Muscle of leg (tissue), 16 donors: ENCODE measurements around the gene TAS2R3. TPM values are rescaled to one million over a fixed set of nuclear protein-coding genes. Genes with fewer than 3 reads are reported as not detected.

ENCODE experiments used
- DNase-seq: peaks from one replicate; pipeline ENCODE4 v3.0.0; 2013
- H3K27ac ChIP-seq: one replicate; pipeline ENCODE4 v1.5.1; 2013; ENCODE audit warnings: mild to moderate bottlenecking, low read length, control low read depth
- H3K27me3 ChIP-seq: one replicate; pipeline ENCODE4 v1.6.1; 2013; ENCODE audit warnings: low read length; ENCODE audit not compliant: control insufficient read depth, insufficient read depth
- H3K36me3 ChIP-seq: one replicate; pipeline ENCODE4 v1.6.1; 2013; ENCODE audit warnings: low read length; ENCODE audit not compliant: control insufficient read depth, insufficient read depth
- H3K4me1 ChIP-seq: one replicate; pipeline ENCODE4 v1.6.1; 2013; ENCODE audit warnings: low read length; ENCODE audit not compliant: control insufficient read depth, insufficient read depth
- H3K4me3 ChIP-seq: one replicate; pipeline ENCODE4 v1.5.1; 2013; ENCODE audit warnings: low read length, control low read depth
- H3K9me3 ChIP-seq: replicated peaks from 2 replicates; pipeline ENCODE4 v1.6.1; 2013; ENCODE audit warnings: low read depth, low read length; ENCODE audit not compliant: control insufficient read depth
- WGBS: methylation state at CpG from one replicate; pipeline ENCODE4 v1.1.5; 2013; ENCODE audit warnings: missing lambda C conversion rate; ENCODE audit not compliant: insufficient coverage; 5-methylcytosine and 5-hydroxymethylcytosine counted together
- long read RNA-seq, 11 donors: transcript quantifications; one replicate each; lab custom pipeline, GENCODE V29; 2026
- polyA plus RNA-seq, 8 donors: library from polyadenylated mRNA; unstranded; fragments of 120-200 nt; gene quantifications; one replicate each; pipeline versions ENCODE4 v1.2.1 to v1.2.3, GENCODE V29; 2013; ENCODE audit warnings: inconsistent platforms in 1 of 8, low replicate concordance in 1 of 8; ENCODE audit not compliant: insufficient read length in 8 of 8, insufficient read depth in 1 of 8
- total RNA-seq: library from RNA; stranded (reverse); fragments of 120-200 nt; gene quantifications from one replicate; pipeline ENCODE4 v1.2.4, GENCODE V29; 2013

The TAS2R3 gene, protein sequence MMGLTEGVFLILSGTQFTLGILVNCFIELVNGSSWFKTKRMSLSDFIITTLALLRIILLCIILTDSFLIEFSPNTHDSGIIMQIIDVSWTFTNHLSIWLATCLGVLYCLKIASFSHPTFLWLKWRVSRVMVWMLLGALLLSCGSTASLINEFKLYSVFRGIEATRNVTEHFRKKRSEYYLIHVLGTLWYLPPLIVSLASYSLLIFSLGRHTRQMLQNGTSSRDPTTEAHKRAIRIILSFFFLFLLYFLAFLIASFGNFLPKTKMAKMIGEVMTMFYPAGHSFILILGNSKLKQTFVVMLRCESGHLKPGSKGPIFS
- total RNA-seq (1.5 TPM), polyA plus RNA-seq (under 1 TPM in 7 of 8 donors, not detected in 1; 0.12 to 0.65 (median 0.36) TPM)
- long read RNA-seq, donor 1 = 0 reads
- long read RNA-seq, donor 2 = 0 reads
- long read RNA-seq, donor 3 = 0 reads
- long read RNA-seq, donor 4 = 0 reads
- long read RNA-seq, donor 5 = 0 reads
- long read RNA-seq, donor 6 = 0 reads
- long read RNA-seq, donor 7 = 0 reads
- long read RNA-seq, donor 8 = 0 reads
- long read RNA-seq, donor 9 = 0 reads
- long read RNA-seq, donor 10 = 0 reads
- long read RNA-seq, donor 11 = 0 reads

DNA sequence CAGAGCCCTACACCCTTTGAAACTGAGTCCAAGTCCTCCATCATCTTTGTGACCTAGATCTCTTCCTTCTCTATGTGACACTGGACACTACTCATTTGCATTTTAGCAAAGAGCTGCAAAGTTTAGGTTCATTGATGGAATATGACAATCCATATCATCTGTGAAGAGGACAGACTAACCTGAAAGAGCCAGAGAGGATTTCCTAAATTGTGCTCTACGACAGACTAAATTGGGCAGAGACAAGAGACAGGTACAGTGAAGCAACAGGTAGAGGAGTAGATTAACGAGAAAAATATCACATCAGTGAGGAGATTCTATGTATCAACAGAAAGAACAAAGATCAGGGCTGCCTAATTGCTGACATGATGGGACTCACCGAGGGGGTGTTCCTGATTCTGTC lies at the start of gene TAS2R3:
TSS of gene TAS2R3 (plus strand) at position 301 of the 400 bp plus-strand sequence. CDS start at position 363, 62 bp downstream.
- H3K36me3 ChIP-seq = peaks cover 31% of the 10 kb centered on the region
- 100% methylated on average over 3 of the region's 3 CpGs for WGBS
- no peaks in the 10 kb centered on the region for H3K27me3 ChIP-seq
- no peak within 1 kb of the TSS for H3K27ac ChIP-seq
- no peaks in the 10 kb centered on the region for H3K9me3 ChIP-seq
- no peaks in the 10 kb centered on the region for H3K4me1 ChIP-seq
- H3K4me3 ChIP-seq = no peak within 1 kb of the TSS
- no peak for DNase-seq

DNA sequence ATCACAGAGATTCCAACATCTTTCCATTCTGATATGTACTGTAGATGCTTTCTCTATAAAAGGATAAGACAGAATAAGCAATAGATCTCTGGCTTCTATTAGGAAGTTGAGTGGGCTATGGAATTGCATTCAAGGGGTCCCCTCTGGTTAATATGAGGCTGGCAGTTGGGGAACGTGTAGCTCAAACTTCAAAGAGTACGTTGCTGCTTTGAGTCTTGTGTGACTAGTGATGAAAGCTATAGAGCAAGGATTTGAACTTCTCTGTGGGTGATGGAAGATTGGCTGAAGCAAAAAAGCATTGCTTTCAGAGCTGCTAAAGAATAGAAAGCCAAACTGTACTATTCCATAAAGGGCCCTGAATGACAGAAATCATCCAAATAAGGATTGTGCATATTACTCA lies 49.3 kb upstream of the TAS2R3 start:
- DNase-seq = no peak
- 47% methylated on average over 2 of the region's 2 CpGs for WGBS
- no peak overlapping the region for H3K27ac ChIP-seq

DNA sequence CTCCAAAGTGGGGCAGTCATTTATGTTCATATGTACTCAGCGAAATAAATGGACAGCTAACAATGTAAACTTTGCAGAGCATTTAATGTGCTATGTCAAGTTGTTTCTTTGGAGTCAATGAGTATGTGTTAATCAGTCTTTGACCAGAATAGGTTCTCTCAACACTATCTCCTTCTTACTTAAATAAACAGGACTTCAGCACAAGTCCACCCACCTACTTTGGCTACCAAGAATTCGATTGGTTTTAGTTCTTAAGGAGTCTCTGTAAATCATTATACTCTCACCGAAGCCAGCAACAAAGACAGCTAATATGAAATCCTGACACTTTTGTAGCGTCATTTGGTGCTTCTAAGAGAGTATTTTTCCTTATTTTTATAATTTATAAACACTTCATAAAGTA lies 48.9 kb upstream of the TAS2R3 start:
- no peaks in the 10 kb centered on the region for H3K36me3 ChIP-seq
- WGBS = no CpG with 5 or more reads among the region's 4 CpGs
- no peaks in the 10 kb centered on the region for H3K27me3 ChIP-seq
- H3K27ac ChIP-seq = no peak overlapping the region
- no peak overlapping the region for H3K4me3 ChIP-seq
- no peak for DNase-seq
- H3K9me3 ChIP-seq = no peaks in the 10 kb centered on the region
- H3K4me1 ChIP-seq = no peaks in the 10 kb centered on the region

More for the DNA sequence above, 49.3 kb upstream of the TAS2R3 start:
- H3K9me3 ChIP-seq = no peaks in the 10 kb centered on the region
- H3K36me3 ChIP-seq = no peaks in the 10 kb centered on the region
- H3K4me3 ChIP-seq = no peak overlapping the region
- H3K4me1 ChIP-seq = no peaks in the 10 kb centered on the region
- H3K27me3 ChIP-seq = no peaks in the 10 kb centered on the region

DNA sequence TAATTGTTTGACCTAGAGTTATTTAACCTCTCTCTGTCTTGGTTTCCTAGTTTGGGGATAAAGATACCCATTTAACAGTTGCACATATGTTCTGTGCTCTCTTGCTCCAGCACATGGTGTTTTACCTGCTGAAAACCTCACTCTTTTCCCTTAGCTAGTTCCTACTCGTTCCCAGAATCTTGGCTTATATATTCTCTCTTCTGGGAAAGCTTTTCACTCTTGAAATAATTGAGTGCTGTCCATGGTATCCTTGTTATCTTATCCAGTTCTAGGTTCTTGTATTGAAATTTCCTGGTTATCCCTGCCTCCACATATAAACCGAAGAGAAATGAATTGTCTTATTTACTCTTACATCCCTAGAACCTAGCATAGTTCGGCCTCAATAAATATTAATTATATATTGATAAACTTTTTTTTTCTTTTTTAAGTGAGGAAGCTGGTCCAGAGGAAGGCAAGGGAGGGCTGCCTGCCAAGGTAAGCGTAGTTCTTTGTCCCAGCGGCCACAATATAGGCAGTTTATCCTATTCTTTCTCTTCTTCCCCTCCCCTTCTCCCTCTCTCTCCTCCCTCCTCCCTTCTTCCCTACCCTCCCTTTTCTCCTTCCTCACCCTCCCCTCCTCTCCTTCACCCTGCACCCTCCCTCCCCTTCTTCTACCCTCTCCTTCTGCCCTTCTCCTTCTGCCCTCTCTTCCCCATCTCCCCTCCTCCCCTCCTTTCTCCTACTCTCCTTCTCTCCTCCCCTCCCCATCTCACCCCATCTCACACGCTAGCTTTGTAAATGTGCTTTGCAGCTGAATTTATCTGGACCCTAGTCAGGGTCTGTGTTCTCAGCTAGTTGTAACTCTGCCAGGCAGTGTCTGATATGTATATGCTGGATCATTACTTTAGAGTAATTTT lies 47.9 kb upstream of the TAS2R3 start:
- H3K4me3 ChIP-seq = no peak overlapping the region
- no peak overlapping the region for H3K27ac ChIP-seq
- H3K4me1 ChIP-seq = no peaks in the 10 kb centered on the region
- 40% methylated on average over 3 of the region's 6 CpGs for WGBS
- no peaks in the 10 kb centered on the region for H3K36me3 ChIP-seq
- no peaks in the 10 kb centered on the region for H3K9me3 ChIP-seq
- DNase-seq = no peak
- no peaks in the 10 kb centered on the region for H3K27me3 ChIP-seq

DNA sequence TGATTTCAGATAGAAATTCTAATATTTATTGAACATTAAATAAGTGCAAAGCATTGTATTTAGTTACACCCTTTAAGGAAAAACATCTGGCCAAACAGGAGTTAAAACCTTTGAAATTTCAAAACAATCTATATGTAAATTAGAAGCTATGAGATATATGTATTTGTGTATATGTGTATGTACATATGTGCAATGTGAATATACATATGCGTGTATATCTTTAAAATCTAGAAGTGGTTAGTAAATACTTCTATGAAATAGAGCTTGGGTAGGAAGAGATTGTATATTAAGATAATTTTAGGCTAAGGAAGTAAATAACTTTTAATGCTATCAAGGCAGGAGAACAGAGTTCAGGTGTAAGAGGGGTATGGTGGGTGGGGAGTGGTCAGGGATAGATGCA lies 46.4 kb upstream of the TAS2R3 start:
- H3K36me3 ChIP-seq = no peaks in the 10 kb centered on the region
- no peaks in the 10 kb centered on the region for H3K9me3 ChIP-seq
- WGBS = no CpG with 5 or more reads among the region's 1 CpG
- no peaks in the 10 kb centered on the region for H3K4me1 ChIP-seq
- H3K27me3 ChIP-seq = no peaks in the 10 kb centered on the region
- no peak overlapping the region for H3K27ac ChIP-seq
- no peak for DNase-seq
- no peak overlapping the region for H3K4me3 ChIP-seq

DNA sequence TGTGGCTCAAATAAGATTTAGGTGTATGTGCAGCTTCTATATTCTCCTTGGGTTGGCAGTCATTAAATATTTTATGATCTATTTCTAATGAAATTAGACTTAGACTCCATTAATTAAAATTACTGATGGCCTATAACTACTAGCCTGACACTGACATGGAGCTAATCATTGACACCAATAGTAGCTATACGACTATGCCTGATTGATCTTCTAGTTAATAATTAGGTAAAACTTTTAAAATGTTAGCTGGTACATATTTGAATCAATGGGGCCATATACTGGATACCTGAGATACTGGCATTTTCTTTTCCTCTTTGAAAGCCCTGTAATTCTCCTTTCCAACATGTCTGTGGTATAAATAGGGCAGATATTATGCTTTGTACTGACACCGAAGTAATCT lies 41.4 kb upstream of the TAS2R3 start:
- no peak overlapping the region for H3K27ac ChIP-seq
- WGBS = no CpG with 5 or more reads among the region's 2 CpGs
- no peaks in the 10 kb centered on the region for H3K9me3 ChIP-seq
- no peak overlapping the region for H3K4me3 ChIP-seq
- no peaks in the 10 kb centered on the region for H3K27me3 ChIP-seq
- H3K36me3 ChIP-seq = no peaks in the 10 kb centered on the region
- no peak for DNase-seq
- no peaks in the 10 kb centered on the region for H3K4me1 ChIP-seq

DNA sequence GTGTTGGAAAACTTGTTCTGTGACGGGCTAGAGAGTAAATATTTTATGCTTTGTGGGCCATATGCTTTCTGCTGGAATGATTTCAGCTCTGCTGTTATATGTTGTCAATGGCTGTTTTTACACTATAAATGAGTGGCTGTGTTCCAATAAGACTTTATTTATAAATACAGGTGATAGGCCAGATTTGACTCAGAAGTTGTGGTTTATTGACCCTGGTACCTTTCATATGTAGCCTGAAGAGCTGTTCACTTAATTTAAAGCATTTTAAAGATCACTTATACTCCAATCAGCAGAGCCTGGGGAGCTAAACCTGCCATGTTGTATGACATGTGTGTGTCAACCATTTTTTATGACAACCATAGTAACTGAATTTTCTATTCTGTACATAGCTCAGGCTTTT lies 34.9 kb upstream of the TAS2R3 start:
- no CpG with 5 or more reads among the region's 1 CpG for WGBS

DNA sequence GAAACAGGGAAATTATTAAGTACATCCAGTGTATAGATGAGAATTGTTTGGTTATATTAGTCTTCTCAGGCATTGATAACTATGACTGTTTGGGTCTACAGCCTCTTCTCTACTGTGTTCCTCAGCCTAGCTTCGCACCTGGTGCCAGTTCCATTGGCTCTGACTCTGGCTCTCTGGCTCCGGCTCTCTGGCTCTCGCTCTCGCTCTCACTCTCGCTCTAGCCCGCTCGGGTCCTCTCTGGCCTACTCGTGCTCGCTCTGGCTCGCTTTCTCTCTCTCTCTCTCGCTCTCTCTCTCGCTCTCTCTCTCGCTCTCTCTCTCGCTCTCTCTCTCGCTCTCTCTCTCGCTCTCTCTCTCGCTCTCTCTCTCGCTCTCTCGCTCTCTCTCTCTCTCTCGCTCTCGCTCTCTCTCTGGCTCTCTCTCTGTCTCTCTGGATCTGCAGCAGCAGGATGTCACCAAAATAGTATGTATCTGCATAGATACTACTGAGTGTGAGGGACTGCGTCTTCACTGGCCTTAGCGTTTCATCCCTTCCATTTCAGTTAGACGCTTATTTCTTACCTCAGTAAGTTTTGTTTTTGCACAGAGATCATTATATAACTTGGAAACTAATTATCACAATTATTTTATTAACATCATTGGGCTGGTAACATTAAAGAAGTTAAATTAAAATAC lies 32.3 kb upstream of the TAS2R3 start:
- Histone ChIP-seq H3K9me3 (no peaks in the 10 kb centered on the region), H3K27me3 (no peaks in the 10 kb centered on the region), H3K4me1 (no peaks in the 10 kb centered on the region), H3K4me3 (no peak overlapping the region), H3K36me3 (no peaks in the 10 kb centered on the region), H3K27ac (no peak overlapping the region)
- no peak for DNase-seq
- 72% methylated on average over 10 of the region's 24 CpGs for WGBS

More for the DNA sequence above, 34.9 kb upstream of the TAS2R3 start:
- no peak overlapping the region for H3K4me3 ChIP-seq
- no peak for DNase-seq
- no peaks in the 10 kb centered on the region for H3K27me3 ChIP-seq
- no peaks in the 10 kb centered on the region for H3K36me3 ChIP-seq
- H3K4me1 ChIP-seq = no peaks in the 10 kb centered on the region
- H3K27ac ChIP-seq = no peak overlapping the region
- no peaks in the 10 kb centered on the region for H3K9me3 ChIP-seq

DNA sequence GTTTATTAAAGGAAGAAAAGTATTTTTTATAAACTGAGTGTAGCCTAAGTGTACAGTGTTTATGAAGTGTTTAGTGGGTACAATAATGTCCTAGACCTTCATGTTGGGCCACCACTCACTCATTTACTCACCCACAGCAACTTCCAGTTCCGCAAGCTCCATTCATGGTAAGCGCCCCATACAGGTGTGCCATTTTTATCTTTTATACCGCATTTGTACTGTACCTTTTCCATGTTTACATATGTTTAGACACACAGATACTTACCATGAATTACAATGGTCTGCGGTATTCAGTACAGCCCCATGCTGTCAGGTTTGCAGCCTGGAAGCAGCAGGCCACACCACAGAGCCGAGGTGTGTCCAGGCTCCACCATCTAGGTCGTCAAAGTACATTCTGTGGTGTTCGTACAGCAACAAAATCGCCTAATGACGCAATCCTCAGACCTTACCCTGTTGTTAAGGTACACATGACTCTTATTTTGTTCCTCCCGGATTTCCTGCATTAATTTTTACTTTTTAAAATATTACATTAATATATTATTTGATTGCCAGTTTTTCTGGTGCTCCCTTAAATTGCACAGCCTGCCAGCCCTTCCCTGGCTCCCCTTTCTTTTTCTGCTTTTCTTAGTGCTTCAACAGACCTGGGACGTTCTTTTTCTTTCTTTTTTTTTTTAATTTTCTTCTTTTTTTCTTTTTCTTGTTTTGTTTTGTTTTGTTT lies 26.6 kb upstream of the TAS2R3 start:
- H3K36me3 ChIP-seq = peaks cover 9% of the 10 kb centered on the region
- H3K4me1 ChIP-seq = peaks cover 3% of the 10 kb centered on the region
- H3K27ac ChIP-seq = peak overlapping the region; percentile 75
- WGBS = 92% methylated on average over 6 of the region's 11 CpGs
- no peaks in the 10 kb centered on the region for H3K9me3 ChIP-seq
- DNase-seq = peak; percentile 6
- H3K4me3 ChIP-seq = peak overlapping the region; percentile 88
- H3K27me3 ChIP-seq = no peaks in the 10 kb centered on the region
